Activated CD4-positive, alpha-beta T cell treated with anti-CD3 and anti-CD28 coated beads, Interleukin-2, amount 50 U/mL, for 24 hours (primary cell): ENCODE data around the gene TOR4A.

Experiments used
- DNase-seq, 2 donors: peaks; one replicate each; pipeline ENCODE4 v3.0.0-alpha.2; 2020; ENCODE audit warnings: low read depth in 1 of 2, low spot score in 1 of 2

Gene TOR4A

GRCh38 chr9:137305060-137305797, 27.7 kb downstream of the TOR4A start:
- DNase-seq = no peak

GRCh38 chr9:137305798-137306065, 28.2 kb downstream of the TOR4A start:
- no peak for DNase-seq

- no peak for DNase-seq
Observed at GRCh38 chr9:137306066-137306849, 28.7 kb downstream of the TOR4A start.

- DNase-seq = no peak
Observed at GRCh38 chr9:137306850-137307254, 29.3 kb downstream of the TOR4A start.

GRCh38 chr9:137307255-137308056, 29.9 kb downstream of the TOR4A start:
- DNase-seq = no peak

- DNase-seq = no peak
Observed at GRCh38 chr9:137308057-137308619, 30.6 kb downstream of the TOR4A start.

GRCh38 chr9:137309368-137310188, 32.1 kb downstream of the TOR4A start:
- no peak for DNase-seq

- no peak for DNase-seq
Observed at GRCh38 chr9:137310189-137311052, 32.9 kb downstream of the TOR4A start.

- no peak for DNase-seq
Observed at GRCh38 chr9:137311171-137311985, 33.9 kb downstream of the TOR4A start.

GRCh38 chr9:137311986-137312851, 34.7 kb downstream of the TOR4A start:
- DNase-seq = no peak

- no peak for DNase-seq
Observed at GRCh38 chr9:137312852-137313325, 35.4 kb downstream of the TOR4A start.

GRCh38 chr9:137313326-137313936, 35.9 kb downstream of the TOR4A start:
- DNase-seq = no peak

GRCh38 chr9:137313956-137314560, 36.5 kb downstream of the TOR4A start:
- no peak for DNase-seq

GRCh38 chr9:137314561-137315560, 37.3 kb downstream of the TOR4A start:
- no peak for DNase-seq

- DNase-seq = no peak
Observed at GRCh38 chr9:137315581-137316011, 38.1 kb downstream of the TOR4A start.
